Mucosa of rectum (tissue), 2 donors: ENCODE results near the gene PDZRN4.
"Not testable (repeated sequence)": the region's sequence is repeated elsewhere in the genome, so short reads cannot be mapped to it uniquely, and the experiment has no call there.

Experiments
- H3K27ac ChIP-seq, 2 donors: one replicate each; pipeline ENCODE4 v1.7.0; 2013; ENCODE audit warnings: inconsistent platforms in 2 of 2, low read depth in 2 of 2, low read length in 2 of 2
- H3K27me3 ChIP-seq, 2 donors: one replicate each; pipeline ENCODE4 v1.7.0; 2013; ENCODE audit warnings: low read length in 2 of 2; ENCODE audit not compliant: control insufficient read depth in 2 of 2, insufficient read depth in 2 of 2
- H3K36me3 ChIP-seq, 2 donors: one replicate each; pipeline ENCODE4 v1.7.0; 2013; ENCODE audit warnings: low read length in 2 of 2; ENCODE audit not compliant: control insufficient read depth in 2 of 2, insufficient read depth in 2 of 2
- H3K4me1 ChIP-seq, 2 donors: one replicate each; pipeline ENCODE4 v1.7.0; 2013; ENCODE audit warnings: low read length in 2 of 2, mild to moderate bottlenecking in 1 of 2; ENCODE audit not compliant: control insufficient read depth in 2 of 2, insufficient read depth in 2 of 2
- H3K4me3 ChIP-seq, 2 donors: one replicate each; pipeline ENCODE4 v1.7.0; 2013; ENCODE audit warnings: low read length in 2 of 2
- H3K9ac ChIP-seq, 2 donors: one replicate each; pipeline ENCODE4 v1.7.0; 2013; ENCODE audit warnings: low read length in 2 of 2, low read depth in 1 of 2, mild to moderate bottlenecking in 1 of 2
- H3K9me3 ChIP-seq, 2 donors: one replicate each; pipeline ENCODE4 v1.7.0; 2013; ENCODE audit warnings: low read length in 2 of 2; ENCODE audit not compliant: control insufficient read depth in 2 of 2
- donor health status: healthy.
- donor health status: Normal muscosa, but diverticular disease.

Gene PDZRN4

DNA sequence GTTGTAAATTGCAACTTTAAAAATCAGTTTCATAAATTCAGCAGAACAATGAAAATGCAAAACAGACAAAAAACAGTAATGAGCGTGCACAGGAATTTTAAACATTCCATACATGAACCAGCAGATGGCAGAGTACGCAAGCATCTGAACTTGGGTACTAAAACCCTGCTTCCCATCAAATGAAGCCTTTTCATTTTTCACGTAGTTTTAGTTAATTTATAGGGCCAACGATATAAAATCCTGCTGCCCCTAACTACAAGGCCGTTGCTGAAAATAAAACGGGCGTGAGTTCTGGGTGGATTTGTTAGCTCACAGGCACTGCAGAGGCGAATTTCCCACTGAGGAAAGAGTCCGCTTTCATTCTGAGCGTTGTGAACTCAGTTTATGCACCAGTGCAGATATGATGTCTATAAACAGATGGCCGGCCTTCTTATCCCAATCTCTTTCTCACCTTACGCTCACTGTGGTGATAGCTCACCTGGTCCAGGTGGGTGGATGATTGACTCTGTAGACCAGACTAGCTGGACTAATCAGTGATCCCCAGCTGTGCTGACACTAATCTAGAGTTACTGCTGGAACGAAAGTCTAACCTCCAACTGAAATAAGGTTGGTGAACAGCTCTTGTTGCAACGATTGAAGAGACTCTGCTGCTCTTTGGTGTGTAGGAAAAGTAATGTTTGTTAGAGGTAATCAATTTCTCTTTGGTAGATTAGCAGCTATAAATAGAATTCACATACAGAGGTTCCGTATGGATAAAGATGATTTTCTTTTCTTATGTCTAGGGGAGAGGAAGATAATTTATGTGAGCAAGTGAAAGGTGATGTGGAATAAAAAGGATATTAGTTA lies 89.2 kb downstream of the PDZRN4 start:
- no peaks in the 10 kb centered on the region for H3K27me3 ChIP-seq
- H3K4me1 ChIP-seq: no peaks in the 10 kb centered on the region
- H3K27ac ChIP-seq: no peak overlapping the region
- no peak overlapping the region for H3K4me3 ChIP-seq
- no peaks in the 10 kb centered on the region for H3K36me3 ChIP-seq
- no peaks in the 10 kb centered on the region for H3K9me3 ChIP-seq
- H3K9ac ChIP-seq: no peak overlapping the region

DNA sequence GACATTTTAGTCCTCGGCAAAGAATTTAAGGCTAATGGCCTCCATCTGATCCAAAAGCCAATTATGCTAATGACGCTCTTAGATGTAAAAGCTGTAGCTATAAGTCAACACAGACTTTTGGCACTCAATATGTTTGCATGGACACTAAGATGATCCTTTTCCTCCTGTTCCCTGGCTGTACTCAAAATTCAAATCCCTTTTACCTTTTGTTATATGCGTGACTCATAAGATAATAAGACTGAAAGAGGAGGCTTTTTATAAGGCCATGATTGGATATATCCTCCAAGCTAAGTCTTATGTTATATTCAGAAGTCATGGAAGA lies 89.8 kb downstream of the PDZRN4 start:
- H3K27ac ChIP-seq: no peak overlapping the region
- H3K4me3 ChIP-seq: no peak overlapping the region
- no peaks in the 10 kb centered on the region for H3K9me3 ChIP-seq
- H3K27me3 ChIP-seq: no peaks in the 10 kb centered on the region
- no peaks in the 10 kb centered on the region for H3K4me1 ChIP-seq
- no peaks in the 10 kb centered on the region for H3K36me3 ChIP-seq
- H3K9ac ChIP-seq: no peak overlapping the region

DNA sequence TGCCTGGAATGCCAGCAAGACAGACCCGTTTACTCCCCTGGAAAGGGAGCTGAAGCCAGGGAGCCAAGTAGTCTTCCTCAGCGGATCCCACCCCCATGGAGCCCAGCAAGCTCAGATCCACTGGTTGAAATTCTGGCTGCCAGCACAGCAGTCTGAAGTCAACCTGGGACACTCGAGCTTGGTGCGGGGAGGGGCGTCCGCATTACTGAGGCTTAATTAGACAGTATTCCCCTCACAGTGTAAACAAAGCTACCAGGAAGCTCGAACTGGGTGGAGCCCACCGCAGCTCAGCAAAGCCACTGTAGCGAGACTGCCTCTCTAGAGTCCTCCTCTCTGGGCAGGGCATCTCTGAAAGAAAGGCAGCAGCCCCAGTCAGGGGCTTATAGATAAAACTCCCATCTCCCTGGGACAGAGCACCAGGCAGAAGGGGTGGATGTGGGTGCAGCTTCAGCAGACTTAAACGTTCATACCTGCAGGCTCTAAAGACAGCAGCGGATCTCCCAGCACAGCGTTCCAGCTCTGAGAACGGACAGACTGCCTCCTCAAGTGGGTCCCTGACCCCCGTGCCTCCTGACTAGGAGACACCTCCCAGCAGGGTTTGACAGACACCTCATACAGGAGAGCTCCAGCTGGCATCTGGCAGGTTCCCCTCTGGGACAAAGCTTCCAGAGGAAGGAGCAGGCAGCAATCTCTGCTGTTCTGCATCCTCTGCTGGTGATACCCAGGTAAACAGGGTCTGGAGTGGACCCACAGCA lies 92.4 kb downstream of the PDZRN4 start:
- not testable (repeated sequence) for H3K9ac ChIP-seq, H3K9me3 ChIP-seq, H3K27ac ChIP-seq, H3K4me3 ChIP-seq, H3K4me1 ChIP-seq, H3K27me3 ChIP-seq, H3K36me3 ChIP-seq

DNA sequence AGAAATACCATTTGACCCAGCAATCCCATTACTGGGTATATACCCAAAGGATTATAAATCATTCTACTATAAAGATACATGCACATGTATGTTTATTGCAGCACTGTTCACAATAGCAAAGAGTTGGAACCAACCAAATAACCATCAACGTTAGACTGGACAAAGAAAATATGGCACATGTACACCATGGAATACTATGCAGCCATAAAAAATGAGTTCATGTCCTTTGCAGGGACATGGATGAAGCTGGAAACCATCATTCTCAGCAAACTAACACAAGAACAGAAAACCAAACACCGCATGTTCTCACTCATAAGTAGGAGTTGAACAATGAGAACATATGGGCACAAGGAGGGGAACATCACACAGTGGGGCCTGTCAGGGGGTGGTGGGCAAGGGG lies 97.3 kb downstream of the PDZRN4 start:
- not testable (repeated sequence) for H3K27ac ChIP-seq, H3K4me3 ChIP-seq, H3K9me3 ChIP-seq, H3K36me3 ChIP-seq, H3K4me1 ChIP-seq, H3K27me3 ChIP-seq, H3K9ac ChIP-seq

DNA sequence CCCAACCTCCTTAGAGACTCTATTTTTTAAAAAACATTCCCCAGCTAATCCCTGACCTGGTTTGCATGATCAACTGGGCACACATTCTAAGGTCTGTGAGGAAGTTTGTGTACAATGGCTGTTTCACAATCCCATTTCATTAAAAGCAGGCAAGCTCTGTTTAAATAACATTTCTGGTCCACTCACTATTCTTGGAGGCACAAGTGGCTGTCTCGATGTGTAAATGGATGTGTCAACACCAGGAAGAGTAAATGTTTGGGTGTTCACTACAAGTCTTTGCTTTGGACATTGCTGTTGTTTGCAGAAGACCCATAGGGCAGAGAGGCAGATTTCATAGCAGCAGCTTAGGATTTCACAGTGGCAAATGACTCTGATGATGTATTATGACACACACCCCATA lies 98.3 kb downstream of the PDZRN4 start:
- no peaks in the 10 kb centered on the region for H3K4me1 ChIP-seq
- no peaks in the 10 kb centered on the region for H3K36me3 ChIP-seq
- H3K9ac ChIP-seq: no peak overlapping the region
- H3K27ac ChIP-seq: no peak overlapping the region
- no peak overlapping the region for H3K4me3 ChIP-seq
- no peaks in the 10 kb centered on the region for H3K9me3 ChIP-seq
- no peaks in the 10 kb centered on the region for H3K27me3 ChIP-seq

DNA sequence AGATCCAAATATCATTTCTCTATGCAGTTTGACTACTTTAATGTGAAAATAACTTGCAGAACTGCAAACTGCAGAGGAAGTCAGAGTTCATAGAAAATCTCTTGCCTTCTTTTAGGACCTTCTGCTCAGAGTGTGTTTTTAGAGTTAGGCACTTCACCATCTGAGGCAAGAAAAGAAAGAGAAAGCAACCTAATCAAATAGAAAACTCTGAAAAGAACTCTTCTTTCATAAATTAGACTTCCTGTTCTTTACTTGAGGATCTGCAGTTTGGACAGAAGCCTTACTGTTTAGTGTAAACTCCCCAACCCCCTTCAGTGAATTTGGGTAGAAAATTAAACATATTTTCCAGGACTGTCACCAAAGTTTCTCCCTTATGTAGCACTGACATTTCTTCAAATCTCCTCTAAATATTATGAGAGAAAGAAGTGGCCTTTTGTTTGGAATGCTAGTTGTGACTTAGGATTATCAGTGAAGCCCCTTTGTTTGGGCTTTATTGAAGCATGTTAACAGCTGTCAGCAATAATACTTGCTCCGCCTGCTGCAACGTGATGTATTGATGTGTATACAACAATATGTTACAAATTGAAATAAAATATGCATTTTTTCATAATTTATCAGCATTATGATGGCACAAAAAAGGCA lies 99.5 kb downstream of the PDZRN4 start:
- no peak overlapping the region for H3K27ac ChIP-seq
- no peaks in the 10 kb centered on the region for H3K36me3 ChIP-seq
- H3K9me3 ChIP-seq: no peaks in the 10 kb centered on the region
- H3K4me1 ChIP-seq: no peaks in the 10 kb centered on the region
- no peak overlapping the region for H3K4me3 ChIP-seq
- H3K27me3 ChIP-seq: no peaks in the 10 kb centered on the region
- no peak overlapping the region for H3K9ac ChIP-seq

DNA sequence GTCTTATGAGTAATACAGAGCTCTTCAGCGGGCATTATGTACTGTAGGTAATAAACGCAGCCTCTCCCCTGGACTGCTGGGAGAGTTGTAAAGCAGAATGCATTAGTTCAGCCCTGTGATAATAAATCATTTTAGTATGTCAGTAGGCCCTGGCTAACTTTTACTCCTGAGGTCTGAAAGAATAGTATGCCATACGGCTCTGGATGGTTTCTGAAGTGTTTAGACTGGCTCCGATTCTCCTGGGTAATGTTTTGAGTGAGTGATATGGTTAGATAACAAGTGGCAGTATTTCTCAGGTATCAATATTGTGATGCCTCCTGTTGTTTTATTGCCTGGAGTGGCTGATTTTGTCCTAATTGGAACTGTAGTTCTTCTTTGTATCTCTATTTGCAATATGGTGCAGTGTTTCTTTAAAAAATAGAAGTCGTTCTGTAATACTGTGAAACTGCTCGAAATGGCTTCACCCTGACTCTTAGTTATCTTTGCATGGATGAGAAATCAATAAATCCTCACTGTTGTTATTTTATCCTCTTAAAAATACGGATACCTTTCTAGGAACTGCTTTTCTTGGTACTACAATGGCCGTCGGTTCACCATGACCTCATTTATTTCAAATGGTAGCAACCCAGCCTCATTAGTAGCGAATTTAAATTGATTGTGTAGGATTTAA lies 100.2 kb downstream of the PDZRN4 start:
- Histone ChIP-seq H3K27me3 (no peaks in the 10 kb centered on the region), H3K36me3 (no peaks in the 10 kb centered on the region), H3K4me3 (no peak overlapping the region), H3K9me3 (no peaks in the 10 kb centered on the region), H3K27ac (no peak overlapping the region), H3K4me1 (no peaks in the 10 kb centered on the region), H3K9ac (no peak overlapping the region)

DNA sequence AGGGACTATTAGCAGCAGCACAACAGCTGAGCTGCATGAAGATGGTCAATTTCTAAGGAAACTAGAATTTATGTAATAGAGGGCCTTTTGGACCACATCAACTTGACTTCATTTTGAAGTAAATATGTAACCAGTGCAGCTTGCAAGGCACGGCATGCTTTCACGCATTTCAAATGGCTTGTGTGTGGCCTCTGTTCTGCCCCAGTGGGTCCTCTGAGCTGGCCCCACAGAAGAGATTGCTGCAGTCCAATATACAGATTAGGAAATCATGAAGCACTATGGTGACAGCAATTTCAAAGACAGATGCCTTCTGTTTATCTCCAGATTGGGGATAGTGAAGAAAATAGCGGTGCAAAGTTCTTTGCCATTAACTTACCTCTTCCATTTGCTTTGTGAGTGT lies 101.4 kb downstream of the PDZRN4 start:
- Histone ChIP-seq H3K27ac (no peak overlapping the region), H3K36me3 (no peaks in the 10 kb centered on the region), H3K9ac (no peak overlapping the region), H3K27me3 (no peaks in the 10 kb centered on the region), H3K4me3 (no peak overlapping the region), H3K9me3 (no peaks in the 10 kb centered on the region), H3K4me1 (no peaks in the 10 kb centered on the region)

DNA sequence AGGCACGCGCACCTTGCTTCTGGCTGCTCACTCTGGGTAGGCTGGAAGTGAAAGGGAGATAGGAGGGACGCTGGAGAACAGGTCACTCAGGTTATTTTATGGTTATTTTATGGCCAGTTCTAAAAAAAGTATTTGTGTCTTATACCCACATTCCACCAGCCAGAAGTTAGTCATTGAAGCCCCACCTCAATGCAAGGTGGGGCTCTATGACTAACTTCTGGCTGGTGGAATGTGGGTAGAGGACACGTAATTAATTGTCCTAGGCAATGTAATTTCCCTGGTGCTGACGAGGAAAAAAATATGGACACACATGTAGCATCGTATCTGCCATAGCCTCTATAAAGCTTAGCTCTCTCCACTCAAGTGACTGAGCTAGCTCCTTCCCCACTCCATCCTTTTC lies 104.9 kb downstream of the PDZRN4 start:
- Histone ChIP-seq H3K4me3 (no peak overlapping the region), H3K4me1 (no peaks in the 10 kb centered on the region), H3K27ac (no peak overlapping the region), H3K9me3 (no peaks in the 10 kb centered on the region), H3K9ac (no peak overlapping the region), H3K27me3 (no peaks in the 10 kb centered on the region), H3K36me3 (no peaks in the 10 kb centered on the region)

DNA sequence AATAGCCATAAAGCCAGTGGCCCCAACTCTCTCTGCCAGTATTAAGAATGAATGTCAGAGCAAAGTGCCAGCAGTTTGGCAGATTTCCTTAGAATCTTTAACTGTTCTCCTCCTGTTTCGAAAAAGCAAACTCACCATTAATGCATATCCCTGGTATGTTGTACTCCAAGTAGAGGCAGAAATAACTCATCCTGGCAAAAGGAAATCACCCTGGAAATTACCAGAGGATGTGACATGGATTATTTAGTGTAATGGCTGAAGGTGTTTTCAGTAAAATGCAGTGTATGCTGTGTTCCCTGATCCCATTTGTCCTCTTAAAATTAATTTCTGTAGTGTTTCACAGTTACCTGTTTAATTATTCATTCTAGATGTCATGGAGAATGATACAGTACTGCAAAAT lies 105.3 kb downstream of the PDZRN4 start:
- Histone ChIP-seq H3K27ac (no peak overlapping the region), H3K4me1 (no peaks in the 10 kb centered on the region), H3K9ac (no peak overlapping the region), H3K4me3 (no peak overlapping the region), H3K9me3 (no peaks in the 10 kb centered on the region), H3K36me3 (no peaks in the 10 kb centered on the region), H3K27me3 (no peaks in the 10 kb centered on the region)
